Lung (tissue), 12 donors: Measurements from ENCODE around the gene NDUFA9. TPM values are rescaled to one million over a fixed set of nuclear protein-coding genes. Genes with fewer than 3 reads are reported as not detected.
A peak's percentile ranks its signal among the peaks of the same experiment; 100 is the strongest.

Experiments
- ATAC-seq: fragments of 200-7000 bp; cut with Tn5 transposase; one replicate; pipeline ENCODE4 v1.9.1; 2020; ENCODE audit warnings: moderate number of reproducible peaks; ENCODE audit not compliant: insufficient read depth, low FRiP score
- DNase-seq, 3 donors: peaks; one replicate each; pipeline ENCODE4 v3.0.0-alpha.2; 2013 to 2017
- H3K27ac ChIP-seq, 2 donors: one replicate each; pipeline ENCODE4 v1.5.1; 2013; ENCODE audit warnings: mild to moderate bottlenecking in 2 of 2, moderate library complexity in 2 of 2, control low read depth in 1 of 2, inconsistent platforms in 1 of 2, low read depth in 1 of 2, low read length in 1 of 2
- H3K27me3 ChIP-seq, 3 donors: one replicate each; pipeline ENCODE4 v1.5.1; 2013; ENCODE audit warnings: low read length in 2 of 3; ENCODE audit not compliant: control insufficient read depth in 3 of 3, insufficient read depth in 3 of 3
- H3K36me3 ChIP-seq, 4 donors: one replicate each; pipeline ENCODE4 v1.5.1; 2013; ENCODE audit warnings: low read length in 4 of 4, mild to moderate bottlenecking in 1 of 4, moderate library complexity in 1 of 4; ENCODE audit not compliant: control insufficient read depth in 4 of 4, insufficient read depth in 4 of 4
- H3K4me1 ChIP-seq, 5 donors: one replicate each; pipeline ENCODE4 v1.5.1; 2013; ENCODE audit warnings: low read length in 5 of 5, mild to moderate bottlenecking in 2 of 5, moderate library complexity in 1 of 5; ENCODE audit not compliant: control insufficient read depth in 5 of 5, insufficient read depth in 5 of 5
- H3K4me3 ChIP-seq: one replicate; pipeline ENCODE4 v1.5.1; 2013; ENCODE audit warnings: mild to moderate bottlenecking, control low read depth, moderate library complexity
- H3K9ac ChIP-seq, 2 donors: one replicate each; pipeline ENCODE4 v1.5.1; 2013; ENCODE audit warnings: low read length in 2 of 2, control low read depth in 1 of 2; ENCODE audit not compliant: insufficient read depth in 1 of 2
- H3K9me3 ChIP-seq, 4 donors: one replicate each; pipeline ENCODE4 v1.5.1; 2013; ENCODE audit warnings: low read length in 3 of 4, mild to moderate bottlenecking in 1 of 4, moderate library complexity in 1 of 4; ENCODE audit not compliant: control insufficient read depth in 4 of 4, insufficient read depth in 3 of 4
- CTCF ChIP-seq: IDR thresholded peaks from 2 replicates; pipeline ENCODE4 v1.5.1; 2012; ENCODE audit warnings: mild to moderate bottlenecking; ENCODE audit errors: control extremely low read depth, extremely low read depth
- WGBS, 2 donors: extraction: QIAGEN DNeasy Blood & Tissue Kit; methylation state at CpG; one replicate each; pipeline ENCODE4 v1.1.7; 2013; 5-methylcytosine and 5-hydroxymethylcytosine counted together
- polyA plus RNA-seq, 2 donors: library from polyadenylated mRNA; stranded (reverse); fragments of 200-250 nt; gene quantifications; one replicate each; pipeline ENCODE4 v1.2.1, GENCODE V29; 2013
- total RNA-seq, 2 donors: library from RNA; depleted of rRNA in 1 of 2; stranded (reverse); fragments of >200 nt in 1 of 2; gene quantifications; one replicate each; pipeline ENCODE4 v1.2.1, GENCODE V29; 2014 to 2021
- donor health status: control.
- donor health status: control.
- donor health status: Bipolar disorder and iron deficiency.
- donor health status: healthy.
- donor health status: DM: yes; HTN: yes; CAD: no.

NDUFA9 gene
- total and polyA plus RNA-seq, 4 donors = 64.1 to 79.1 (median 68.2) TPM

DNA sequence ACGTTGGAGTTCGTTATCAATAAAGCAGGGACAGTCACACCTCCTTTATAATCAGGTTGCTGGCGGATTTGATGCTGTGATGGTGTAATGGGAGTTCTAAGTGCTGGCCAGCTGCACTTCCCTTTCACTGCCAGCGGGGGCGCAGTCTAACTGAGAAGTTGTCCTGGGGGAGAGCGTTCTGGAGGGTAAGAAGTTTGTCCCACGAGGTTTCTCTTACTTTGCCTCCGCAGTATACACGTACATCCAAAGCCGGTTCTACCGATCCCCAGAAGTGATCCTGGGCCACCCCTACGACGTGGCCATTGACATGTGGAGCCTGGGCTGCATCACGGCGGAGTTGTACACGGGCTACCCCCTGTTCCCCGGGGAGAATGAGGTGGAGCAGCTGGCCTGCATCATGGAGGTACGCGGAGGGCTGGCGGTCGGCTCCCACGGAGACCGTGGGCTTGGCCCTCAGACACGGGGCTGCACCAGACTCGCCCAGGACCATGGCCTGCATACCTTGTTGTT, 44.2 kb upstream of the NDUFA9 start:
- H3K27ac ChIP-seq = peak overlapping the region; percentile 54 to 82
- 2% methylated on average over 25 of the region's 25 CpGs for WGBS, 2 donors
- peak; percentile 82 to 92 (median 89) for DNase-seq
- TF ChIP-seq CTCF = peak; percentile 87
- H3K27me3 ChIP-seq = peaks cover 0 to 9% (median 2%) of the 10 kb centered on the region in 3 donors
- no peaks in the 10 kb centered on the region for H3K9me3 ChIP-seq
- peak; percentile 98 for ATAC-seq
- peaks cover 0 to 8% (median 0%) of the 10 kb centered on the region in 5 donors for H3K4me1 ChIP-seq
- H3K36me3 ChIP-seq = peaks cover 0 to 4% (median 1%) of the 10 kb centered on the region in 4 donors
- H3K4me3 ChIP-seq = peak overlapping the region; percentile 84
- peak overlapping the region in 1 of 2 donors; percentile 90 for H3K9ac ChIP-seq

DNA sequence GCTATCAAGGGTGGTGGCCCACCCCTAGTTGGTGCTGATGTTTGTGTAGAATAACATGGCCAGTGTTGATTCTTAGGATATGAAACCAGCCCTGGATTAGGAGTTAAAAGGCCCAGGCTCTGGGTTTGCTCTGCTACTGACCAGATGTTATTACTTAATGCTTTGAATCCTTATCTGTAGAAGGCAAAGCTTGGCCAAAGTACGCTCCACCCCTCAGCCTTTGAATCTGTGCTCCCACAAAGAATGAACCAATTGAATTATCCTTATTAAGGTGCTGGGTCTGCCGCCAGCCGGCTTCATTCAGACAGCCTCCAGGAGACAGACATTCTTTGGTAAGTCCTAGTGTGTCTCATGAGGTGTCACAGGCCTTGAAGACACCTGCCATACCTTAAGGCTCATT, 41.9 kb upstream of the NDUFA9 start:
- 94 to 97% methylated on average over 3 of the region's 3 CpGs for WGBS, 2 donors
- no peak for TF ChIP-seq CTCF
- DNase-seq = no peak

GRCh38 chr12:4609071-4609470, 39.8 kb upstream of the NDUFA9 start:
- no peak for TF ChIP-seq CTCF
- H3K4me3 ChIP-seq = no peak overlapping the region
- DNase-seq = peak in 2 of 3 donors; percentile 11 to 34
- H3K27ac ChIP-seq = no peak overlapping the region
- H3K36me3 ChIP-seq = peaks cover 12 to 18% (median 16%) of the 10 kb centered on the region in 4 donors
- H3K27me3 ChIP-seq = no peaks in the 10 kb centered on the region
- H3K4me1 ChIP-seq = peaks cover 0 to 8% (median 0%) of the 10 kb centered on the region in 5 donors
- no peak for ATAC-seq
- 86 to 92% methylated on average over 9 of the region's 9 CpGs for WGBS, 2 donors
- no peak overlapping the region for H3K9ac ChIP-seq
- H3K9me3 ChIP-seq = no peaks in the 10 kb centered on the region

More for the DNA sequence above, 41.9 kb upstream of the NDUFA9 start:
- Histone ChIP-seq H3K27ac (no peak overlapping the region), H3K9ac (no peak overlapping the region), H3K9me3 (no peaks in the 10 kb centered on the region), H3K4me3 (no peak overlapping the region), H3K36me3 (peaks cover 0 to 9% (median 7%) of the 10 kb centered on the region in 4 donors), H3K27me3 (peaks cover 0 to 9% (median 0%) of the 10 kb centered on the region in 3 donors), H3K4me1 (peaks cover 0 to 8% (median 0%) of the 10 kb centered on the region in 5 donors)
- ATAC-seq = no peak

- peaks cover 0 to 6% (median 0%) of the 10 kb centered on the region in 5 donors for H3K4me1 ChIP-seq
- H3K36me3 ChIP-seq = peaks cover 14 to 21% (median 18%) of the 10 kb centered on the region in 4 donors
- 59 to 72% methylated on average over 4 of the region's 4 CpGs for WGBS, 2 donors
- no peak for TF ChIP-seq CTCF
- H3K4me3 ChIP-seq = no peak overlapping the region
- DNase-seq = no peak
- ATAC-seq = no peak
- no peaks in the 10 kb centered on the region for H3K9me3 ChIP-seq
- no peaks in the 10 kb centered on the region for H3K27me3 ChIP-seq
- no peak overlapping the region for H3K27ac ChIP-seq
- H3K9ac ChIP-seq = no peak overlapping the region
Observed at GRCh38 chr12:4610481-4610880, 38.4 kb upstream of the NDUFA9 start.
